MCF 10A (cell line): ENCODE measurements around the gene HSF2. TPM values are rescaled to one million over a fixed set of nuclear protein-coding genes. Genes with fewer than 3 reads are reported as not detected.
"Not testable (repeated sequence)": the region's sequence is repeated elsewhere in the genome, so short reads cannot be mapped to it uniquely, and the experiment has no call there.

ENCODE experiments used
- BruUV-seq: library from RNA; stranded (reverse); fragments of 400-500 nt; replicated peaks from 2 replicates; lab custom pipeline; 2021; lab: Mats Ljungman, UMichigan
- CTCF ChIA-PET: fragments of 300-600 bp; sonication (Branson Sonifier 250); formaldehyde crosslinking; extraction: SDS; loops from one replicate; lab custom pipeline; 2021; ENCODE audit warnings: antibody characterized with exemption, inconsistent platforms; lab: Yijun Ruan, JAX
- POLR2A ChIA-PET: fragments of 300-600, 350-650 bp; sonication (Branson Sonifier 250); formaldehyde crosslinking; extraction: SDS; loops from one replicate; lab custom pipeline; 2020; ENCODE audit warnings: antibody characterized with exemption, inconsistent platforms; lab: Yijun Ruan, JAX
- DNase-seq: peaks from one replicate; pipeline ENCODE4 v3.0.0-alpha.2; 2018; ENCODE audit not compliant: unreplicated experiment
- H3K27ac Mint-ChIP-seq: one replicate; pipeline ENCODE4 v1.8.0; 2022; ENCODE audit warnings: mild to moderate bottlenecking, low read depth, mixed read lengths; ENCODE audit not compliant: unreplicated experiment
- H3K27me3 Mint-ChIP-seq: one replicate; pipeline ENCODE4 v1.8.0; 2022; ENCODE audit warnings: mixed read lengths; ENCODE audit not compliant: insufficient read depth, unreplicated experiment
- H3K36me3 Mint-ChIP-seq: one replicate; pipeline ENCODE4 v1.8.0; 2022; ENCODE audit warnings: mild to moderate bottlenecking, moderate library complexity, mixed read lengths; ENCODE audit not compliant: insufficient read depth, unreplicated experiment
- H3K4me1 Mint-ChIP-seq: one replicate; pipeline ENCODE4 v1.8.0; 2022; ENCODE audit warnings: mixed read lengths; ENCODE audit not compliant: insufficient read depth, unreplicated experiment
- H3K4me3 Mint-ChIP-seq: one replicate; pipeline ENCODE4 v1.8.0; 2022; ENCODE audit warnings: mild to moderate bottlenecking, moderate library complexity, mixed read lengths; ENCODE audit not compliant: unreplicated experiment
- H3K9me3 Mint-ChIP-seq: one replicate; pipeline ENCODE4 v1.8.0; 2022; ENCODE audit warnings: mixed read lengths; ENCODE audit not compliant: unreplicated experiment
- intact Hi-C: fragments of 100-400 bp; cut with micrococcal nuclease; formaldehyde crosslinking; loops from 2 replicates; pipeline ENCODE4 v1.14.1; 2022
- total RNA-seq: library from RNA; stranded (reverse); gene quantifications from 2 replicates; pipeline ENCODE4 v1.2.3, GENCODE V29; 2022
- TF ChIP-seq, protein P1 (sequence below): fragments of 200-600 bp; IDR thresholded peaks from one replicate; pipeline ENCODE4 v1.8.0; 2022; ENCODE audit warnings: antibody characterized with exemption, mild to moderate bottlenecking; ENCODE audit not compliant: unreplicated experiment

The HSF2 gene
- total RNA-seq, 1 experiment from 2014 or later, result 8.6 TPM

DNA sequence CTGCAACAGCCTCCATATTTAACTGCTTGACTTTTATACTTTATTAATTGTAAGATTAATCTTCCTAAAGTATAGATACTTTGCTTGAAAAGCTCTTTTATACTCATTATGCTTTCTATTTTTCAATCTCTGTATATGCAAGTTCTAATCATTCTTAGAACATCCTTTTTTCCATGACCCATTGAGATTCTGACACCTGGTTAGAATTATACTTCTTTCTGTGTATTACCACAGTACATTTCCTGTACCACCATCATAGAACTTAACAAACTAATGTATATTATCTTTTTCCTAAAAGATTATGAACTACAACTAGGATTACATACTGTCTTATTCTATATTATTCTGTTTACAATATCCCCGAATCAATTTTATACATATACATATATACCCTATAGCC is 58.6 kb downstream of the HSF2 start:
- POLR2A ChIA-PET, result interaction anchor here (3.0 kb wide), 1 partner anchor 13 kb away, joined by 16 read pairs; the partner anchor contains the start of gene SERINC1
- peaks cover 32% of the 10 kb centered on the region for H3K36me3 Mint-ChIP-seq
- CTCF ChIA-PET, result interaction anchor here (0.6 kb wide), 1 partner anchor 20 kb away, joined by 4 read pairs; no protein-coding TSS in a partner anchor
- no peaks in the 10 kb centered on the region for H3K27me3 Mint-ChIP-seq
- peaks cover 23% of the 10 kb centered on the region for H3K4me1 Mint-ChIP-seq
- intact Hi-C loops, result no loop called here
- no peaks in the 10 kb centered on the region for H3K9me3 Mint-ChIP-seq
- no peak overlapping the region for H3K27ac Mint-ChIP-seq
- H3K4me3 Mint-ChIP-seq, result no peak overlapping the region
- no peak for DNase-seq
- TSS peak; percentile 8 for BruUV-seq
- TF ChIP-seq, protein P1, sequence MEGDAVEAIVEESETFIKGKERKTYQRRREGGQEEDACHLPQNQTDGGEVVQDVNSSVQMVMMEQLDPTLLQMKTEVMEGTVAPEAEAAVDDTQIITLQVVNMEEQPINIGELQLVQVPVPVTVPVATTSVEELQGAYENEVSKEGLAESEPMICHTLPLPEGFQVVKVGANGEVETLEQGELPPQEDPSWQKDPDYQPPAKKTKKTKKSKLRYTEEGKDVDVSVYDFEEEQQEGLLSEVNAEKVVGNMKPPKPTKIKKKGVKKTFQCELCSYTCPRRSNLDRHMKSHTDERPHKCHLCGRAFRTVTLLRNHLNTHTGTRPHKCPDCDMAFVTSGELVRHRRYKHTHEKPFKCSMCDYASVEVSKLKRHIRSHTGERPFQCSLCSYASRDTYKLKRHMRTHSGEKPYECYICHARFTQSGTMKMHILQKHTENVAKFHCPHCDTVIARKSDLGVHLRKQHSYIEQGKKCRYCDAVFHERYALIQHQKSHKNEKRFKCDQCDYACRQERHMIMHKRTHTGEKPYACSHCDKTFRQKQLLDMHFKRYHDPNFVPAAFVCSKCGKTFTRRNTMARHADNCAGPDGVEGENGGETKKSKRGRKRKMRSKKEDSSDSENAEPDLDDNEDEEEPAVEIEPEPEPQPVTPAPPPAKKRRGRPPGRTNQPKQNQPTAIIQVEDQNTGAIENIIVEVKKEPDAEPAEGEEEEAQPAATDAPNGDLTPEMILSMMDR, result no peak

DNA sequence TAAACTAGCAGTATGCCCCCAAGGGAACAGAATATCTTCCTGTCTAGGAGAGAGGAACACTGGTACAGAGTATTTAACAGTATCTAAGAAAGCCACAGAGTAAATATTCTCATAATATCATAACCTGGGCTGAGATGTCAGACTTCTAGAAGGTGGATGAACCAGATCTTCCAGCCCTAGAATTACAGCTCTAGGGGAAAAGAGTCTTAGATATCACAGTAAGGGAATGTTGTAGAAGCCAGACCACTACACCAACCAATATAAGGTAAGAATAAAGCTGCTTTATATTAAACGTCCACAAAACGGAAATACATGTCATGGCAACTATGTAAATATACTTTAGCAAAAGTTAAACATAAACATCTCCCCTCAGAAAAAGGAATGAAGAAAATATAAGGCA is 59.8 kb downstream of the HSF2 start:
- POLR2A ChIA-PET, result interaction anchor here (0.6 to 3.0 kb wide), 3 partner anchors 9 to 20 kb away, joined by 4 to 16 read pairs (median 4); partner anchors contain the start of gene SERINC1
- no peak overlapping the region for H3K4me3 Mint-ChIP-seq
- CTCF ChIA-PET, result interaction anchor here (0.7 kb wide), 1 partner anchor 151 kb away, joined by 3 read pairs; no protein-coding TSS in a partner anchor
- no peak for DNase-seq
- H3K4me1 Mint-ChIP-seq, result peaks cover 26% of the 10 kb centered on the region
- no peak overlapping the region for H3K27ac Mint-ChIP-seq
- H3K9me3 Mint-ChIP-seq, result no peaks in the 10 kb centered on the region
- intact Hi-C loops, result no loop called here
- peaks cover 20% of the 10 kb centered on the region for H3K36me3 Mint-ChIP-seq
- H3K27me3 Mint-ChIP-seq, result no peaks in the 10 kb centered on the region
- TF ChIP-seq, protein P1, result no peak
- no TSS peak for BruUV-seq

DNA sequence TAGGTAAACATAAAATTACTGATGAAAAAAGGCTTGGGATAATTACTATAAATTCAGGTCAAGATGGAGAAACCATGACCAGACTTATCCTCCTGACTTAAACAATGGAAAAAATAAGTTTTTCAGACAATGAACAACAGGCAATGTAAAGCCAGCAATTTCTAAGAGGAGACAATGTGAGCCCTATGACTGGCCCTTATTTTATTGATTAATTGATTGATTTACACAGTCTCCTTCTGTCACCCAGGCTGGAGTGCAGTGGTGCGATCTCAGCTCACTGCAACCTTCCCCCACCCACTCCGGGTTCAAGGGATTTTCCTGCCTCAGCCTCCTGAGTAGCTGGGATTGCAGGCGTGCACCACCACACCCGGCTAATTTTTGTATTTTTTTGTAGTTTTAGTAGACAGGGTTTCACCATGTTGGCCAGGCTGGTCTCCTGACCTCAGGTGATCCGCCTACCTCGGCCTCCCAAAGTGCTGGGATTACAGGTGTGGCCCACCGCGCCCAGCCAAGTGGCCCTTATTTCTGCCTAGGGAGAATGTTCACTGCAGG is 60.5 kb downstream of the HSF2 start:
- ChIA-PET CTCF (interaction anchor here (0.7 kb wide), 1 partner anchor 150 kb away, joined by 3 read pairs; no protein-coding TSS in a partner anchor), POLR2A (interaction anchor here (1.2 to 3.0 kb wide), 2 partner anchors 11 kb away, joined by 3 to 16 read pairs; partner anchors contain the start of gene SERINC1)
- H3K27ac Mint-ChIP-seq, H3K4me3 Mint-ChIP-seq, BruUV-seq, DNase-seq, H3K9me3 Mint-ChIP-seq, intact Hi-C loops, H3K27me3 Mint-ChIP-seq: not testable (repeated sequence)
- H3K4me1 Mint-ChIP-seq, result peaks cover 19% of the 10 kb centered on the region
- peaks cover 14% of the 10 kb centered on the region for H3K36me3 Mint-ChIP-seq

DNA sequence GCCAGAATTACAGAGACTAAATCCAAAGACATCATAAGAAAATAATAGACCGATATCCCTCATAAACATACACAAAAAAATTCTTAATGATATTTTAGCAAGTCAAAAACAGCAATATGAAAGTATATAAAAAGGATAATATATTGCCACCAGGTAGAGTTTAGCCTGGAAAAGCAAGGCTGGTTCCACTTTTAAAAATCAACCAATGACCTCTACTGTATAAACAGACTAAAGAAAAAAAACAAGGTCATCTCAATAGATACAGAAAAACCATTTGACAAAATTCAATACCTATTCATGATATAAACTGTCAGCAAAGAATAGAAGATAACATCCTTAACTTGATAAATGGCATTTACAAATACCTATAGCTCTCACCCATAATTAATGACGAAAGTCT is 62.4 kb downstream of the HSF2 start:
- no TSS peak for BruUV-seq
- ChIA-PET POLR2A (interaction anchor here (0.7 to 0.9 kb wide), 2 partner anchors 9 to 800 kb away, joined by 3 to 4 read pairs; partner anchors contain the start of gene SERINC1), CTCF (no interaction called here)
- Mint-ChIP-seq H3K9me3 (no peaks in the 10 kb centered on the region), H3K27ac (no peak overlapping the region), H3K36me3 (peaks cover 17% of the 10 kb centered on the region), H3K4me1 (peaks cover 27% of the 10 kb centered on the region), H3K4me3 (no peak overlapping the region), H3K27me3 (no peaks in the 10 kb centered on the region)
- DNase-seq, result no peak
- intact Hi-C loops, result no loop called here
- TF ChIP-seq, protein P1, result no peak
